Raji (cell line): Measurements from ENCODE around the gene TARBP1.

ENCODE experiments used
- POLR2A ChIP-seq: IDR thresholded peaks from 2 replicates; pipeline ENCODE4 v1.6.1; 2011; ENCODE audit warnings: low read depth, low read length, control low read depth; ENCODE audit not compliant: insufficient read depth

The TARBP1 gene

GRCh38 chr1:234478152-234478480 lies 863 bp downstream of the TARBP1 start:
- peak; percentile 51 for TF ChIP-seq POLR2A

DNA sequence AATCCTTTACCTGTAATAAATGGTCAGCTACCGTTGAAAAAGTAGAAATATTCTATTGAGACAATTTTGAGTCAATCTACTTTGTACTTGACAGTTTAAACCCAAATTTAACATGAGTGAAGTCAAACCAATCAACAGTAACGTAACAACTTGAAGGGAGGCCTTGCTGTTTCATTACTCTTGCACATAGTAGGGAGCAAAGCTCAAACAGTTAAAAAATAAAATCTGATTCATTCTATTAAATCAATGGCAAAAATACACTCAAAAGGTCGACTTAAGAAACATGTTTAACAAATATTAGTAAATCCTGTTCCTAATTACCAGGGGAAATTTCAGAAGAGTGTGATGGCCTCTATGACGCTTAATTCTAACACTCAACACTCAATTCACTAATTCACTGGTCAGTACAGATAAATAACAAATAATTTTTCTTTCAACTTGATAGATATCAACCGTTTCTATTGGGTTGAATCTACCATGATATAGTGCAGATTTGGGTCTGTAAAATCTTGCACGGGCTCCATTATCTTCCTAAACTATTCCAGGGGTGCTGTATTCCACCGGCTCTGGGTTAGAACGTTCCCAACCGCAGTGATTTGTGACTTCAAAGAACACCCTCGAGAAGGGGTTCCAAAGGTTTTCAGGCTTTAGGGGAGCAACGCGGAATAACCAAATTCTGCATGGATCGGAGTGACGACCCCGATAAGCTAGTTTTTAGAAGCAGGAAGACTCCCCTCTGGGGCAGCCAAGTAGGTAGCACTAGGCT lies 1.4 kb downstream of the TARBP1 start:
- TF ChIP-seq POLR2A, result no peak

- no peak for TF ChIP-seq POLR2A
Measured at GRCh38 chr1:234476172-234476571, 2.8 kb downstream of the TARBP1 start.

- TF ChIP-seq POLR2A, result no peak
Measured at GRCh38 chr1:234475167-234475793, 3.7 kb downstream of the TARBP1 start.

- TF ChIP-seq POLR2A, result no peak
Measured at GRCh38 chr1:234474375-234474774, 4.6 kb downstream of the TARBP1 start.

GRCh38 chr1:234473118-234473517 lies 5.9 kb downstream of the TARBP1 start:
- TF ChIP-seq POLR2A, result no peak

DNA sequence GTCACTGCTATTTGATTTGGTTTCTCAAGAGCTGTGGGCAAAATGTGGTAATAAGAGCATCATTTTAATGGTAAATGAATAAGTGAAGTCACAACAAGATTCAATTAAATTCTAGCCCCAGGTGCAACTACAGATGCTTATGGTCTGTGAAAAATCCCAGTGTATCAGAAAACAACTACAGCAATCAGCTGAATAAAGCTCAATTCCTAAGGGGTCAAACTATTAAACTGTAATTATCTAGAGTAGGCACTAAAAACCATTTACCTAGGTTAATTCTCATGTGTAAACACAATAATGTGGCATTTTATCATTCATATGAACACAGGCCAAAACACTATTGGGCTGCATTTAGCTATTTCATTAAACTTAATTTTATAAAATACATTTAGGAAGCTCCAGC lies 9.6 kb downstream of the TARBP1 start:
- TF ChIP-seq POLR2A, result no peak

- no peak for TF ChIP-seq POLR2A
Measured at GRCh38 chr1:234468580-234468979, 10.4 kb downstream of the TARBP1 start.

- TF ChIP-seq POLR2A, result no peak
Measured at GRCh38 chr1:234467821-234468220, 11.2 kb downstream of the TARBP1 start.

- TF ChIP-seq POLR2A, result no peak
Measured at GRCh38 chr1:234466945-234467344, 12.0 kb downstream of the TARBP1 start.

DNA sequence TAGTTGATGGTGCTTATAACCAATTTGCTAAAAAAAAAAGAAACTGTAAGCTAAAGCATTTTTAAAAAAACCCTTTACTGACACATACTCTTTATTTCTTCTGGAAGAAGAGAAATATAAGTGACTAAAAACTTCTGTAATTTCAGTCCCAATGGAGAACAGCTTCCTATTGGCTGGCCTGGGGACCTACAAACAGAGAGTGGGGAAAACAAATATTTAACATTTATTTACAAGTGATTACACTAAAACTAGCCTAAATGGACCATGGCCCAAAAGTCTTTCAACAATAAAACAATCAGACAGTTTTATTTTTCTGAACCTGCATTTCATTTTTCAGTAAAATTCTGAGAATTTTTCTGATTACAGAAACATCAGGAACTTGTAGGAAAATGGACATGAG lies 15.2 kb downstream of the TARBP1 start:
- no peak for TF ChIP-seq POLR2A

GRCh38 chr1:234460652-234461051 lies 18.3 kb downstream of the TARBP1 start:
- no peak for TF ChIP-seq POLR2A

- TF ChIP-seq POLR2A, result no peak
Measured at GRCh38 chr1:234458352-234459017, 20.5 kb downstream of the TARBP1 start.

DNA sequence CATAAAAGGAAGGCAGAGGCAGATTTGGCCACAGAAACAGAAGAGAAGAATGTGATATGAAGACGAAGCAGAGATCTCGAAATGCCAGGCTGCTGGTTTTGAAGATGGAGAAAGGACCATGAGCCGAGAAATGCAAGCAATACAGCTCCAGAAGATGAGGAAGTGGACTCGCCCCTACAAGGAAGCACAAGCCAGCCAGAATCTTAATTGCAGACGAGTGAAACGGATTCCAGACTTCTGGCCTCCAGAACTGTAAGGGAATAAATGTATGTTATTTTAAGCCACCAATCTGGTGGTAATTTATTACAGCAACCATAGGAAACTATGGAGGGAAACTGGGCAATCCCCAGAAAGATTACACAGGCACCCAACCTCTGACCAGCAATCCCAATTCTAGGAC lies 24.1 kb downstream of the TARBP1 start:
- TF ChIP-seq POLR2A, result no peak

GRCh38 chr1:234452406-234452965 lies 26.5 kb downstream of the TARBP1 start:
- TF ChIP-seq POLR2A, result no peak

DNA sequence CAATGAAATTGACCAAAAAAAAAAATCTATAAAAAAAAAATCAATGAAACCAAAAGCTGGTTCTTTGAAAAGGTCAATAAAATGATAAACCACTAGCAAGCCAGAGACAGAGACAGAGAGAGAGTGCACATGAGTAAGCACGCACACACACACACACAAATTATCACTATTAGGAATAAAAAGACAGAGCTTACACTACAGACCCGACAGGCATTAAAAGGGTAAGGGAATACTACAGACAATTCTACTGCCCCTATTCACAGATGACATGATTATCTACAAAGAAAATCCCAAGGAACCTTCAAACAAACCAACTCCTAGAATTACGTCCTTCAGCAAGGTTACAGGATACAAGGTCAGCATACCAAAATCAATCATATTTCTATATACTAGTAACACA lies 38.6 kb downstream of the TARBP1 start:
- TF ChIP-seq POLR2A, result no peak
